A549 (cell line): ENCODE measurements around the gene SNUPN. TPM values are rescaled to one million over a fixed set of nuclear protein-coding genes. Genes with fewer than 3 reads are reported as not detected.

ENCODE experiments used
- ATAC-seq, 2 experiments: fragments of 200-7000 bp in 1 of 2; fragments of >200 bp in 1 of 2; cut with Nextera tagmentation in 1 of 2; cut with Tn5 transposase in 1 of 2; 3 replicates each; pipeline versions ENCODE4 v1.8.0 to v1.9.1; 2018 to 2020; ENCODE audit warnings: mild to moderate bottlenecking in 1 of 2, moderate library complexity in 1 of 2
- CTCF ChIA-PET: fragments of 300-600 bp; sonication (Branson Sonifier 250); formaldehyde crosslinking; extraction: SDS; loops from one replicate; lab custom pipeline; 2021; ENCODE audit warnings: antibody characterized with exemption, inconsistent platforms; lab: Yijun Ruan, JAX
- POLR2A ChIA-PET: fragments of 350-600 bp; formaldehyde crosslinking; extraction: SDS; loops from one replicate; lab custom pipeline; 2021; ENCODE audit warnings: antibody characterized with exemption, inconsistent platforms; lab: Yijun Ruan, JAX
- DNase-seq, 2 experiments: peaks; one replicate each; pipeline versions ENCODE4 v3.0.0 to v3.0.0-alpha.2; 2011 to 2016; ENCODE audit warnings: low read depth in 1 of 2, low spot score in 1 of 2
- FAIRE-seq: peaks from 2 replicates; lab custom pipeline; 2011; peaks lifted over from hg19 to GRCh38; lab: Jason Lieb, UNC
- H3K27ac ChIP-seq, 2 experiments: fragments of >200 bp; sonication (Bioruptor Twin); formaldehyde crosslinking; 3 replicates each; pipeline ENCODE4 v1.5.1; 2016 to 2017
- H3K4me1 ChIP-seq: fragments of >200 bp; sonication (Bioruptor Twin); formaldehyde crosslinking; 3 replicates; pipeline ENCODE4 v1.6.1; 2016
- H3K4me2 ChIP-seq: fragments of >200 bp; sonication (Bioruptor Twin); formaldehyde crosslinking; 3 replicates; pipeline ENCODE4 v1.6.1; 2016
- H3K4me3 ChIP-seq: fragments of >200 bp; sonication (Bioruptor Twin); formaldehyde crosslinking; 3 replicates; pipeline ENCODE4 v1.5.1; 2016
- H3K9me3 ChIP-seq: fragments of >200 bp; sonication (Bioruptor Twin); formaldehyde crosslinking; 3 replicates; pipeline ENCODE4 v1.6.1; 2016
- CBX8 ChIP-seq: fragments of 200-600 bp; sonication (generic); IDR thresholded peaks from 2 replicates; pipeline ENCODE4 v1.6.1; 2016
- CHD4 ChIP-seq: fragments of 200-600 bp; sonication (generic); IDR thresholded peaks from 2 replicates; pipeline ENCODE4 v1.6.1; 2016; ENCODE audit warnings: antibody characterized with exemption, mild to moderate bottlenecking, borderline replicate concordance
- E2F6 ChIP-seq: IDR thresholded peaks from 2 replicates; pipeline ENCODE4 v1.6.1; 2012; ENCODE audit warnings: low read depth, borderline replicate concordance
- EHF ChIP-seq: fragments of 250-450 bp; sonication (Bioruptor Pico); IDR thresholded peaks from 2 replicates; pipeline ENCODE4 v1.5.0; 2020; ENCODE audit warnings: mild to moderate bottlenecking
- EHMT2 ChIP-seq: fragments of 200-600 bp; sonication (generic); IDR thresholded peaks from 2 replicates; pipeline ENCODE4 v1.6.1; 2016; ENCODE audit warnings: antibody characterized with exemption, low read depth, mild to moderate bottlenecking, moderate library complexity
- ELK1 ChIP-seq: fragments of 150-350 bp; IDR thresholded peaks from 2 replicates; pipeline ENCODE4 v1.6.1; 2014; ENCODE audit warnings: low read depth, mild to moderate bottlenecking, low read length
- EP300 ChIP-seq, 2 experiments: fragments of >200 bp; sonication (Bioruptor Twin); formaldehyde crosslinking; IDR thresholded peaks; 2 replicates in 1 of 2; 3 replicates in 1 of 2; pipeline ENCODE4 v1.6.1; 2016 to 2017
- ESRRA ChIP-seq: fragments of 150-350 bp; IDR thresholded peaks from 2 replicates; pipeline ENCODE4 v1.6.1; 2014; ENCODE audit warnings: mild to moderate bottlenecking, low read length, borderline replicate concordance
- FOXS1 ChIP-seq: fragments of 250-450 bp; sonication (Bioruptor Pico); IDR thresholded peaks from 2 replicates; pipeline ENCODE4 v1.5.0; 2020; ENCODE audit warnings: mild to moderate bottlenecking, moderate library complexity
- HDAC2 ChIP-seq: fragments of 200-600 bp; sonication (generic); IDR thresholded peaks from 2 replicates; pipeline ENCODE4 v1.6.1; 2016
- HES2 ChIP-seq: fragments of >200 bp; sonication (Bioruptor Twin); formaldehyde crosslinking; IDR thresholded peaks from 2 replicates; pipeline ENCODE4 v1.6.1; 2016
- HEYL ChIP-seq: fragments of 250-450 bp; sonication (Bioruptor Pico); IDR thresholded peaks from 2 replicates; pipeline ENCODE4 v1.8.0; 2021; ENCODE audit warnings: mild to moderate bottlenecking, moderate library complexity
- KDM1A ChIP-seq: fragments of 200-600 bp; sonication (generic); IDR thresholded peaks from 2 replicates; pipeline ENCODE4 v1.6.1; 2016; ENCODE audit warnings: low read depth, mild to moderate bottlenecking
- MAX ChIP-seq: IDR thresholded peaks from 2 replicates; pipeline ENCODE4 v1.6.1; 2012
- MAZ ChIP-seq: fragments of 150-350 bp; IDR thresholded peaks from 2 replicates; pipeline ENCODE4 v1.6.1; 2014; ENCODE audit warnings: antibody characterized with exemption, low read depth, low read length, borderline replicate concordance
- MYC ChIP-seq: IDR thresholded peaks from 2 replicates; pipeline ENCODE4 v1.6.1; 2012; ENCODE audit warnings: mild to moderate bottlenecking, inconsistent platforms, low read length, improper control_type of control experiment, borderline replicate concordance
- NFE2L2 ChIP-seq: fragments of 150-350 bp; conservative IDR thresholded peaks from 2 replicates; pipeline ENCODE4 v1.6.1; 2014; ENCODE audit warnings: low read length
- NPAS2 ChIP-seq: fragments of 250-450 bp; sonication (Bioruptor Pico); IDR thresholded peaks from 2 replicates; pipeline ENCODE4 v1.8.0; 2022; ENCODE audit warnings: mild to moderate bottlenecking, moderate library complexity, borderline replicate concordance
- NR3C1 ChIP-seq: fragments of >200 bp; sonication (Bioruptor Twin); formaldehyde crosslinking; IDR thresholded peaks from 3 replicates; pipeline ENCODE4 v1.6.1; 2017
- PHF8 ChIP-seq: fragments of 200-600 bp; sonication (generic); IDR thresholded peaks from 2 replicates; pipeline ENCODE4 v1.6.1; 2016; ENCODE audit warnings: low read depth, mild to moderate bottlenecking, antibody characterized with exemption, moderate library complexity, borderline replicate concordance
- POLR2AphosphoS2 ChIP-seq: conservative IDR thresholded peaks from 2 replicates; pipeline ENCODE4 v1.6.1; 2012; ENCODE audit warnings: low read length, improper control_type of control experiment, inconsistent platforms
- RAD21 ChIP-seq, 2 experiments: fragments of >200 bp in 1 of 2; sonication (Bioruptor Twin) in 1 of 2; formaldehyde crosslinking in 1 of 2; IDR thresholded peaks in 1 of 2; conservative IDR thresholded peaks in 1 of 2; 2 replicates in 1 of 2; 3 replicates in 1 of 2; pipeline ENCODE4 v1.6.1; 2012 to 2018; ENCODE audit warnings: inconsistent platforms in 1 of 2
- RCOR1 ChIP-seq: fragments of 150-350 bp; IDR thresholded peaks from 2 replicates; pipeline ENCODE4 v1.6.1; 2014; ENCODE audit warnings: antibody characterized with exemption, low read length, low read depth
- RFX5 ChIP-seq: fragments of 450-650 bp; IDR thresholded peaks from 2 replicates; pipeline ENCODE4 v1.7.1; 2014; ENCODE audit warnings: antibody characterized with exemption, mild to moderate bottlenecking, moderate library complexity
- SMC3 ChIP-seq: fragments of >200 bp; sonication (Bioruptor Twin); formaldehyde crosslinking; IDR thresholded peaks from 3 replicates; pipeline ENCODE4 v1.6.1; 2018; ENCODE audit warnings: inconsistent platforms
- SREBF2 ChIP-seq: fragments of 450-650 bp; IDR thresholded peaks from 2 replicates; pipeline ENCODE4 v1.6.1; 2014; ENCODE audit warnings: mild to moderate bottlenecking, moderate library complexity
- TP53 ChIP-seq: fragments of 250-450 bp; sonication (Bioruptor Pico); IDR thresholded peaks from 2 replicates; pipeline ENCODE4 v1.5.0; 2021; ENCODE audit warnings: mild to moderate bottlenecking, moderate library complexity
- ZFP36 ChIP-seq: fragments of 450-650 bp; IDR thresholded peaks from 2 replicates; pipeline ENCODE4 v1.6.1; 2014; ENCODE audit warnings: borderline replicate concordance; ENCODE audit not compliant: partially characterized antibody
- ZNF302 ChIP-seq: fragments of 250-450 bp; sonication (Bioruptor Pico); IDR thresholded peaks from 2 replicates; pipeline ENCODE4 v1.9.0; 2021; ENCODE audit warnings: inconsistent platforms, mild to moderate bottlenecking, moderate library complexity
- WGBS: methylation state at CpG from one replicate; pipeline ENCODE4 v1.1.6; 2017; ENCODE audit errors: missing lambda C conversion rate; 5-methylcytosine and 5-hydroxymethylcytosine counted together
- polyA plus RNA-seq, 4 experiments: library from polyadenylated mRNA; depleted of rRNA in 3 of 4; stranded (reverse); fragments of >200 nt; fragmentation: RNase III in 1 of 4; extraction: RNeasy Plus Mini Kit Qiagen cat#74134 plus additional on column Dnase treatment in 1 of 4; gene quantifications; 2 replicates in 3 of 4; 3 replicates in 1 of 4; pipeline ENCODE4 v1.2.3, GENCODE V29; 2011 to 2017
- TF ChIP-seq, protein P1 (sequence below): IDR thresholded peaks from 2 replicates; pipeline ENCODE4 v1.6.1; 2012
- TF ChIP-seq, protein P2 (sequence below): fragments of >200 bp; sonication (Bioruptor Twin); formaldehyde crosslinking; IDR thresholded peaks from 3 replicates; pipeline ENCODE4 v1.5.1; 2016
- TF ChIP-seq, protein P3 (sequence below): fragments of 450-650 bp; IDR thresholded peaks from 2 replicates; pipeline ENCODE4 v1.6.1; 2014; ENCODE audit warnings: antibody characterized with exemption

SNUPN gene
- polyA plus RNA-seq, 2 of the 4 experiments (the other 2 are of a cell fraction): 29.2 to 38.5 TPM

- ChIA-PET CTCF (interaction anchor here (0.7 to 2.6 kb wide), 29 partner anchors 8 to 211 kb away, joined by 3 to 22 read pairs (median 5); partner anchors contain the start of genes MAN2C1 and SNUPN), POLR2A (interaction anchor here (0.6 to 2.8 kb wide), 11 partner anchors 10 to 211 kb away, joined by 3 to 30 read pairs (median 7); partner anchors contain the start of genes IMP3, MAN2C1, SIN3A and SNUPN)
- no peaks in the 10 kb centered on the region for H3K9me3 ChIP-seq
- peak within 1 kb of the TSS; percentile 70 for H3K4me2 ChIP-seq
- DNase-seq (peak; percentile 77 to 82), FAIRE-seq (no peak), ATAC-seq (peak; percentile 88 to 90)
- H3K27ac ChIP-seq: peak within 1 kb of the TSS; percentile 96 to 97
- 6% methylated on average over 57 of the region's 78 CpGs for WGBS
- peaks cover 16% of the 10 kb centered on the region for H3K4me1 ChIP-seq
- peak within 1 kb of the TSS; percentile 67 for H3K4me3 ChIP-seq
- TF ChIP-seq CHD4 (no peak), MAX (peak; percentile 64), ZNF302 (CRISPR knock-in tag) (no peak), RCOR1 (no peak), CBX8 (no peak), NFE2L2 (no peak), ZFP36 (no peak), SMC3 (peak; percentile 68), HDAC2 (no peak), ESRRA (no peak), PHF8 (peak; percentile 92), MAZ (no peak), POLR2AphosphoS2 (no peak), EHMT2 (no peak), ELK1 (no peak), KDM1A (no peak), E2F6 (no peak), MYC (peak; percentile 32; the same call in 1 of the 2 replicates), TP53 (CRISPR knock-in tag) (no peak), EHF (CRISPR knock-in tag) (no peak), FOXS1 (CRISPR knock-in tag) (no peak), RFX5 (no peak), HEYL (CRISPR knock-in tag) (no peak), NPAS2 (CRISPR knock-in tag) (no peak), RAD21 (conservative IDR thresholded peaks at IDR 0.05 in 1 of 2, IDR thresholded peaks at IDR 0.05 in 1 of 2) (peak in 1 of 2 experiments; percentile 59; a peak in 3 of 5 replicates), EP300 (IDR thresholded peaks at IDR 0.05) (no peak), HES2 (no peak), SREBF2 (no peak), NR3C1 (no peak)
- TF ChIP-seq, protein P1, sequence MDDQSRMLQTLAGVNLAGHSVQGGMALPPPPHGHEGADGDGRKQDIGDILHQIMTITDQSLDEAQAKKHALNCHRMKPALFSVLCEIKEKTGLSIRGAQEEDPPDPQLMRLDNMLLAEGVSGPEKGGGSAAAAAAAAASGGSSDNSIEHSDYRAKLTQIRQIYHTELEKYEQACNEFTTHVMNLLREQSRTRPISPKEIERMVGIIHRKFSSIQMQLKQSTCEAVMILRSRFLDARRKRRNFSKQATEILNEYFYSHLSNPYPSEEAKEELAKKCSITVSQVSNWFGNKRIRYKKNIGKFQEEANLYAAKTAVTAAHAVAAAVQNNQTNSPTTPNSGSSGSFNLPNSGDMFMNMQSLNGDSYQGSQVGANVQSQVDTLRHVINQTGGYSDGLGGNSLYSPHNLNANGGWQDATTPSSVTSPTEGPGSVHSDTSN: no peak
- TF ChIP-seq, protein P2, sequence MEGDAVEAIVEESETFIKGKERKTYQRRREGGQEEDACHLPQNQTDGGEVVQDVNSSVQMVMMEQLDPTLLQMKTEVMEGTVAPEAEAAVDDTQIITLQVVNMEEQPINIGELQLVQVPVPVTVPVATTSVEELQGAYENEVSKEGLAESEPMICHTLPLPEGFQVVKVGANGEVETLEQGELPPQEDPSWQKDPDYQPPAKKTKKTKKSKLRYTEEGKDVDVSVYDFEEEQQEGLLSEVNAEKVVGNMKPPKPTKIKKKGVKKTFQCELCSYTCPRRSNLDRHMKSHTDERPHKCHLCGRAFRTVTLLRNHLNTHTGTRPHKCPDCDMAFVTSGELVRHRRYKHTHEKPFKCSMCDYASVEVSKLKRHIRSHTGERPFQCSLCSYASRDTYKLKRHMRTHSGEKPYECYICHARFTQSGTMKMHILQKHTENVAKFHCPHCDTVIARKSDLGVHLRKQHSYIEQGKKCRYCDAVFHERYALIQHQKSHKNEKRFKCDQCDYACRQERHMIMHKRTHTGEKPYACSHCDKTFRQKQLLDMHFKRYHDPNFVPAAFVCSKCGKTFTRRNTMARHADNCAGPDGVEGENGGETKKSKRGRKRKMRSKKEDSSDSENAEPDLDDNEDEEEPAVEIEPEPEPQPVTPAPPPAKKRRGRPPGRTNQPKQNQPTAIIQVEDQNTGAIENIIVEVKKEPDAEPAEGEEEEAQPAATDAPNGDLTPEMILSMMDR: peak; percentile 65
- TF ChIP-seq, protein P3, sequence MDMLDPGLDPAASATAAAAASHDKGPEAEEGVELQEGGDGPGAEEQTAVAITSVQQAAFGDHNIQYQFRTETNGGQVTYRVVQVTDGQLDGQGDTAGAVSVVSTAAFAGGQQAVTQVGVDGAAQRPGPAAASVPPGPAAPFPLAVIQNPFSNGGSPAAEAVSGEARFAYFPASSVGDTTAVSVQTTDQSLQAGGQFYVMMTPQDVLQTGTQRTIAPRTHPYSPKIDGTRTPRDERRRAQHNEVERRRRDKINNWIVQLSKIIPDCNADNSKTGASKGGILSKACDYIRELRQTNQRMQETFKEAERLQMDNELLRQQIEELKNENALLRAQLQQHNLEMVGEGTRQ: no peak
Measured at GRCh38 chr15:75578948-75579920, 46.3 kb downstream of the SNUPN start, which contains the start of gene PTPN9. Gene PTPN9 (minus strand): TSS chr15:75579315. CDS start chr15:75578776, 539 bp downstream.
